Measurements from ENCODE around the gene ANKRD52. TPM values are rescaled to one million over a fixed set of nuclear protein-coding genes. Genes with fewer than 3 reads are reported as not detected.
A peak's percentile ranks its signal among the peaks of the same experiment; 100 is the strongest.
"Not testable (repeated sequence)": the region's sequence is repeated elsewhere in the genome, so short reads cannot be mapped to it uniquely, and the experiment has no call there.

The ANKRD52 gene
- 19.3 TPM for total RNA-seq

DNA sequence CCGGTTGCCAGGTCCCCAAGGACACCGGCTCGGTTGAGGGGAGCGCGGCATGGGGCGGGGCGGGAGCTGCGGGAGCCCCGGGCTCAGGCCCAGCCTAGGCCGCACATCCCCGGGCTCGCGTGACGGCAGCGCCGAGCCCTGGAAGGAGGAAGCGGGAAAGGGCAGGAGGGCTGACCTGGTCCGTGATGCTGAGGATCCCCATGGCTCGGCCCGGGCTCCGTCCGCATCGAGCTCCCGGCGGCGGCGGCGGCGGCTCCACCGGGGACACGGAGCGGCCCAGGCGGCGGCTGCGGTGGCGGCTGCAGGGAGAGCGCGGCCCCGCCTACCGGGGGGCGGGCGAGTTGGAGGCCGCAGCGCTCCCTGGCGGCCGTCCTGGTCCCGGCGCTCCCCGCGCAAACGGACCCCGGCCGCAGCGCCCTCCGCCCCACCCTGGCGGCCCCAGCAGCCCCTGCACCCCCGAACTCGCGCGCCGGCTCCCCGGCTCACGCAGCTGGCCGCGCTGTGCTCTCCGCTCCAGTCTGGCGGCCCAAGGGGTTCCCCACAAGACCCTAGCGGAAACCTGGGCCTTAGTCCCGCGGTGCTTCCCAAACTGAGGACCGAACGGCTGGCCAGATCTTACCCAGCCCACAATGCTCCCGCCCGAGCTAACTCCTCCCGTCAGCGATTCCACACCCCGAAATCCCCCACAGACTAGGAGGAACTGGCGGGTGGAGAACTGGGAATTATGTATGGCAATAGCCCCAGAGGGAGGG, at the start of gene ANKRD52:
Gene ANKRD52 (minus strand): TSS at position 317 of the 752 bp plus-strand sequence. CDS start 115 bp downstream, at position 202.
- peak; percentile 92 for DNase-seq

DNA sequence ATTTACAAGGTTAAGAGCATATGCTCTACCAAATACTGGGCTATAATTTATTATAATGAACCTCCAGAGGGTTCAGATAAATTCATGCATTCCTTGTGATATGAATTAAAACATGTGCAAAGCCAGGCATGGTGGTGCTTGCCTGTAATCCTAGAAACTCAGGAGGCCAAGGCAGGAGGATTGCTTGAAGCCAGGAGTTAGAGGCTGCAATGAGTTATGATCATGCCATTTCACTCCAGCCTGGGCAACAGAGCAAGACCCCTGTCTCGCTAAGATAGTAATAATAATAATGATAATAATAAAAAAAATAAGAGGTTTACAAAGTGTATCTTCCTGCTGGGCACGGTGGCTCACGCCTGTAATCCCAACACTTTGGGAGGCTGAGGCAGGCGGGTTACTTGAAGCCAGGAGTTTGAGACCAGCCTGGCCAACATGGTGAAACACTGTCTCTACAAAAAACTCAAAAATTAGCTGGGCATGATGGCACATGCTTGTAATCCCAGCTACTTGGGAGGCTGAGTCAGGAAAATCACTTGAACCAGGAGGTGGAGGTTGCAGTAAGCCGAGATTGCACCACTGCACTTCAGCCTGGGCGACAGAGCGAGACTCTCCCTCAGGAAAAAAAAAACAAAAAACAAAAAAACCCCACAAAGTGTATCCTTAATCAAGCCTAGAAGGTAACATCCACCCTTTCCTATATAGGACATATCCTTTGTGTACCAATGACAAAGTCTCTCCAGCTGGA, 49.2 kb upstream of the ANKRD52 start:
- DNase-seq: no peak

DNA sequence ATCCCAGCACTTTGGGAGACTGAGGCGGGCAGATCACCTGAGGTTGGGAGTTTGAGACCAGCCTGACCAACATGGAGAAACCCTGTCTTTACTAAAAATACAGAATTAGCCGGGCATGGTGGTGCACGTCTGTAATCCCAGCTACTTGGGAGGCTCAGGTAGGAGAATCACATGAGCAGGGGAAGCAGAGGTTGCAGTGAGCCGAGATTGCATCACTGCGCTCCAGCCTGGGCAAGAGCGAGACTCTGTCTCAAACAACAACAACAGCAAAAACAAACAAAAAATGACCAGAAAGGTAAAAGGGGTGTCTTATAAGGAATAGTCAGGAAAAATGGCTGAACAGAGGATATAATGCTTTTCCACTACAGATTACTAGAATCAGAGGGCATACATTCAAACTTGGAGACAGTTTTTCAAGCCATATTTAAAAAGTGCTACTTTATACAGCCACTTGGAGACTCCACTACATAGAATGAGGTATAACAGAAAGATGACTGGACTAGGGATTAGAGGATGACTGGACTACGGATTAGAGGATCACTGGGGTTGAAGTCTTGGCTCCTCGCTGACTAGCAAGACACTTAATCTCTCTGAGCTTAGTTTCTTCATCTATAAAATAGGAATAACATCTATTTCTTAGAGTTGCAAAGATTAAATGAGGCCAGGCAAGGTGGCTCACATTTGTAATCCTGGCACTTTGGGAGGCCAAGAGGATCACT, 46.8 kb upstream of the ANKRD52 start:
- DNase-seq: no peak

DNA sequence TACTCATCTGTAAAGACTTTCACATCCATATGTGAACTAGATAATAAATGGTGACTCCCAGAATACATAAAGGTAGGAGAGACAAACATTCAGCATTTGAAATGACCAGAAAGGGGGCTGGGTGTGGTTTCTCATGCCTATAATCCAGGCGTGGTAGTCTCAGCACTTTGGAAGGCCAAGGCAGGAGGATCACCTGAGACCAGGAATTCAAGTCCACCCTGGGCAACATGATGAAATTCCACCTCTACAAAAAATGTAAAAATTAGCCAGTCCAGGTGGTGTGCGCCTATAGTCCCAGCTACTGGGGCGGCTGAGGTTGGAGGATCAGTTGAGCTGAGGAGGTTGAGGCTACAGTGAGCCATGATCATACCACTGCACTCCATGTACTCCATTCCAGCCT, 46.1 kb upstream of the ANKRD52 start:
- DNase-seq: no peak

DNA sequence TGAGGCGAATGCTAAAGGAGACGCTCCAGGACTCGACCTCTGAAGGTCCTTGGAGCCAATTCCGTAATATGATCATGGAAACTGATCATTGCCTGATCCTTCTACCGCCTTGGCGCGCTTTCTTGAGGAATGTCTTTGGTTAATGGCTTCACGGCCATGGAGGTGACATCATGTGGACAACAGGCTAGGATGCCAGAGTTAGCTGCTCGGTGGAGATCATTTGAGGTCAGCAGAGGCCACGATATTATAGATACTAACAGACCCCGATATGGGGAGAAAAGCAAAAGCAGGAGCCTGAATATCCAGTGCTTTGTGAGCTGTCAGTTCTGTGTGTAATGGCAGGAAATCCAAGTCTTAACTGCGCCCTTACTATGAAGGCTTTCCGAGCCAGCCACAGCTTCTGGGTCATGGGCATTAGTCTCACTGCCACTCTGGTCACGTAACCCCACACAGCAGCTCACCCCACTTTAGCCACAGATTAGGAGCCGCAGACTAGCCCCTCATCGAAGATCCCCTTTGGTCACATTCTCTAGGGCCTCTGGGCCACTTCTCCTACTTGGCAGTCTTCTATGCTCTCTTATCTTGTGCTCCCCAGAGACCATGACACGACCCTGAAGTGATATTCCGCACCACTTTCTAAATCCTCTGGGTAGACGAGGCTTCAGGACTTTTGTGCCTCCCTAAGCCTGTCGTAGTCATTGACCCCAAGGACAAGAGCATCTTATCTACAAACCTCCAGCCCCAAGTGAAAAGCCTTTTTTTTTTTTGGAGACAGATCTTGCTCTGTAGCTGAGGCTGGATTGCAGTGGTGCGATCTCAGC, 42.7 kb upstream of the ANKRD52 start:
- no peak for DNase-seq

DNA sequence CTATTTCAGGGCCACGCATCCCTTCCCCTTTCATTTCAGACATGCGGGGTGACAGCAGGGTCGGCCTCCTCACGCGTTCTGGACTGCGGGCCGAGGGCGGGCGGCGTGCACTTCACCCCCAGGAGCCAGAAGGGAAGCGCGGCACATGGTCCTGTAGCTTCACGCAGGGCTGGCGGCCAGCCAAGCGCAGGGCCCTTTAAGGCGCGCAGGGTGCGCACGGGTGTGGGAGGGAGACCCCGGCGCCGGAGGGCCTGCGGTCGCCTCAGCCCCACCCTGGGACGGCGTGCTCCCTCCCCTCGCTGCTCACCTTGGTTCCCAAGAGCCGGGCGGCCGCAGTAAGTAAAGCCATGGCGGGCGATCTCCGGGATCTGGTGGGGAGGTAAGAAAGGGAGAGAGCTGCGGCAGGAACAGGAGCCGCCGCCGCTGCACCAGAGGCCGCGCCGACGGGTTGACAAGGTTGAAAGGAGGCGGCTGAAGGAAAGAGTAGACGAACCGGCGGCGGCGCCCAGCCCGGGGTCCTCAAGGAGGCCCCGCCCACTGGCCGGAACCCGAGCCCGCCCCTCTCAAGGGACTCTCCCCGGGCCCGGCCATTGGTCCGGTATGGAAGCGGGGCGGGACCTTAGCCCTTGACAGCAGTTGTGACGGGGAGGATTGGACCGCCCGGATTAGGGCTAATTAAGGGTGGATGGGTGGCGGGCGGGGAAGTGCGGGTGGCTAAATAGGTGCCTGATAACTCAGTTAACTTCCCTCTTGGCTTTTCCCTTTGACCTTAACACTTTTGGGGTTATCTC, 41.9 kb upstream of the ANKRD52 start, which contains the start of gene CS:
Gene CS (minus strand): TSS at position 478 of the 791 bp plus-strand sequence. CDS start 129 bp downstream, at position 349.
- peak; percentile 99 for DNase-seq

DNA sequence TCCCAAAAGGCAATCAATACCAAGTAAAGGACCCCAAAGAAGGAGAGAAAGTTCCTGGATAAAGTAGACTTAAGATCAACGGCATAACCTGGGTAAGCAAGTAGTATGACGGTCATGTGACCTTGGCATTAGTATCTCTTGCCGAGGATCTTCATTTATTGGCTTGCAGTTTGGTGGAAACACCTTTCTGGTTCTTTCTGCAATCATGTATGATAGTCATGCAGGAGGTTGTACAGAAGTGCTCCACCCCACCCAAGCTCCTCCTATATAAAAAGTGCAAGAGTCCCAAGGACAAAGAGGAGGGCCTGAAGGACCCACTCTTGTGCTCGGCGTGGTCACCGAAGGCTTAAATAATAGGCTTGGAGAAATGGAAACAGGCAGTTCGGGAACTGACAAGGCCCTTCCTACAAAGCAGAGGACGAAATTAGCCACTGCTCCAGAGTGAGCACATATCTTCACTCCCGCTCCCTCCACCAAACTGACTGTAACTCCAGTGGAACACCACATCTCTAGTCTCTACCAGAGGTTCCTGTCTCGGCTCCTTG, 41.2 kb upstream of the ANKRD52 start:
- no peak for DNase-seq

DNA sequence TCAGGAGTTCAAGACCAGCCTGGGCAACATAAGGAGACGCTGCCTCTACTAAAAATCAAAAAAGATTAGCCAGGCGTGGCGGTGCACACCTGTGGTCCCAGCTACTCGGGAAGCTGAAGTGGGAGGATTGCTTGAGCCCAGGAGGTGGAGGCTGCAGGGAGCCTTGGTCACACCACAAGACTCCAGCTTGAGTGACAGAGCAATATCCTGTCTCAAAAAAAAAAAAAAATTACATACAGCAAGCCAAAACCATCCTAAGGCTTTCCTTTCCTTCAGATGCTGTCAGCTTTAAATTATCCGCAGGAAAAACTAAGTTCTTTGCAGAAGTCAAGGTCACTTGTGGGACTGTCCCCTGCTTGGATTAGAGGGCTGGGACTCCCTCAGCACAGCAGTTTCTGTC, 40.6 kb upstream of the ANKRD52 start:
- DNase-seq: no peak

DNA sequence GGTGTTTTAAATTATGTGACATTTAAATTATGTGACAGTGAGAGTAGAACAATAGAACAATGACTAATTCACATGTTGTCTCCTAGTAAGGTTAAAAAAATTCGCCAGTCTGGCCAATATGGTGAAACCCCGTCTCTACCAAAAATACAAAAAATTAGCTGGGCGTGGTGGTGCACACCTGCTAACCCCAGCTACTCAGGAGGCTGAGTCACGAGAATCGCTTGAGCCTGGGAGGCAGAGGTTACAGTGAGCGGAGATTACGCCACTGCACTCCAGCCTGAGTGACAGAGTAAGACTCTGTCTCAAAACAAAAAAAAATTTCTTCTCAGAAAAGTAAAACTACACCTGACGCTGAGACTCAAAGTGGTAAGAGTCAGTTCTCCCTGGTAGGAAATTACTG, 39.2 kb upstream of the ANKRD52 start:
- DNase-seq: no peak

DNA sequence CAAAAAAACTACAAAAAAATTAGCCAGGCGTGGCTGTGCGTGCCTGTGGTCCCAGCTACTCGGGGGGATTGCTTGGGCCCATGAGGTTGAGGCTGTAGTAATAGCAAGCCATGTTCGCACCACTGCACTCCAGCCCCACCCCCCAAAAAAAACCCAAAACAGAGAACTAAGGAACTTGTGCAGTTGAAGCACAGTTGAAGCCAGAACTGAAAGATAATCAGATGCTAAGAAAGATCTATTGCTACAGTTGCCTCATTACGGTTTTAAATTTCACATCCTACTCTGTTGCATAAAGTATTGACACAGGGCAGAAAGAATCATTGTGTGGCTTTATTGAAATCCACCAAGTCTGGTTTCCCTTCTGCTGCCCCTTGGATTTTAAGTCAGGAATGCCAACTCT, 38.1 kb upstream of the ANKRD52 start:
- no peak for DNase-seq

DNA sequence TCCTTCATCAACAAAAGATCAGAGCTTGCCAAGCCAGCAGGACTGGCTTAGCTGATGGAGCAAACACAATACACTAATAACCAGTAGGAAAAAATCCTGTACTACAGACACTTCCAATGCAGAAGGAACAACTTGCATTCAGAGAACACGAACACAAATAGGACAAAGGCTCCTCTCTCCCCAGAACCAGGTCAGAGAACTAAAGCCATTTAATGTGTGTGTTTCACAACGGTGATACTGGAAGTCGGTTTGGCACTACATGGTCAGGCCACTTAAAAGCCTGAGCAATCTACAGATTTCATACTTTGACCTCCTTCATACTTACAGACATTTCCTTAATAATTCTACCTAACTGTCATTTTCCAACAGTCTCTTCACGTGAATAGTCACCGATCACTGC, 35.6 kb upstream of the ANKRD52 start:
- no peak for DNase-seq

DNA sequence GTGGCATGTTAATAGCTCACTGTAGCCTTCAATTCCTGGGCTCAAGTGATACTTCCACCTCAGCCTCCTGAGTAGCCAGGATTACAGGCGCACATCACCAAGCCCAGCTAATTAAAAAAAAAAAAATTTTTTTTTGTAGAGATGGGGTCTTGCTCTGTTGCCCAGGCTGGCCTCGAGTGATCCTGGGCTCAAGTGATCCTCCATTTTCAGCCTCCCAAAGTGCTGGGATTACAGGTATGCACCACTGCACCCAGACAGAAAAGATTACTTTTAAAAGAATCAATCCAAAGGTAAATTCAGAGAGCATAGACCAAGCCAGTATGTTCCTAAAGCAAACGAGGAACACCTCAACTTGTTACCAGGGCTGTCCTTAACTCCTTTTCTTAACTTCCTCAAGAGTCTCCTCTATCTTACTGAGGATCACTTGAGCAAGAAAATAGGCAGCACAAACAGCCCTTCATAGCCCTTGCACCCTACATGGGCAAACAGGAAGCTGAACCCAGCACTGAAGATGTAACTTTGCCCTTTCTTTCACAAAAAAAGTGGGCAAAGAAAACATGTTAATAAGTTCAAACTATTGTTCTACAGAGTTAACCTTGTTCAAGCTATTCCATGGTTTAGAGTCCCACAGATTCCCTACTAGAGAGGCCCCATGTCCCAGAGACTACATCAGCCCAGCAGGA, 30.7 kb upstream of the ANKRD52 start:
- no peak for DNase-seq

DNA sequence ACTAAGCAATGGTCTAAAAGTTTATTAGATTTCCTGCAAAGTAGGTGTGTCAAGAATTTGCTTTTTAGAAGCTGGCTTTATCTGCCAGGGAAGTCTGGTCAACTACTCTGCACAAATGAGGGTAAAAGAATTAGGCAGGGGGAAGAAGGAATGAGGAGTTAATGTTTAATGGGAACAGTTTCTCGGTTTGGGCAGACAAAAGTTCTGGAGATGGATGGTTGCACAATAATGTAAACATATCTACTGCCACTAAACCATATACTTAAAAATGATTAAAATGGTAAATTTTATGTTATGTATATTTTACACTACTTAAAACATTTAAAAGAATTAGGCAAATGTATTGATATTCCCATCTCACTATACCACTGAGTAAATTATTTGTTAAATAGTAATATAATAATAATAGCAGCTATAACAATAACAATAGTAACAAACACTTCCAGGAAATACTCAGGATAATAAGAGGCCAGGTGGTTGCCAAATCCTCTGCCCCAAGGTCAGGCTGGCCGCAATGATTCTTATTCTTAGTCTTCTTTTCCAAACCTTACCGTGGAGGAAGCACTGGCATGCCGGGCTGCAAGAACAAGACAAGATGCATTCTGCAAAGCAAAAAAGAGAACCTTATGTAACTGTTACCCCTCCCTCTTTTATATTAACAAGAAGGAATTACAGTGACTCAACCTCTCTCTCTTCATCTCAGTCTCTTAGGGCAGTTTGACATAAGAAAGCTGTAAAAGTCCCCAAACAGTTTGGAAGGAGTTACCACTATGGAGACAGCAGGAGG, 28.1 kb upstream of the ANKRD52 start:
- no peak for DNase-seq

DNA sequence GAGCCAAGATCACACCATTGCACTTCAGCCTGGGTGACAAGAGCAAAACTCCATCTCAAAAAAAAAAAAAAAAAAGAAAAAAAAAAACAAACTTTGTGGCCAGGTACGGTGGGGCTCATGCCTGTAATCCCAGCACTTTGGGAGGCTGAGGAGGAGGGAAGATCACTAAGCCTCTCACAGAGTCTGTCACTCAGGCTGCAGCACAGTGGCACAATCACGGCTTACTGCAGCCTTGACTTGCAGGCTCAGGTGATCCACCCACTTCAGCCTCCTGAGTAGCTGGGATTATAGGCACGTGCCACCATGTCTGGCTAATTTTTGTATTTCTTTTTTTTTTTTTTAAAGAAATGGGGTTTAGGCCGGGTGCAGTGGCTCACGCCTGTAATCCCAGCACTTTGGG, 26.1 kb upstream of the ANKRD52 start:
- not testable (repeated sequence) for DNase-seq

DNA sequence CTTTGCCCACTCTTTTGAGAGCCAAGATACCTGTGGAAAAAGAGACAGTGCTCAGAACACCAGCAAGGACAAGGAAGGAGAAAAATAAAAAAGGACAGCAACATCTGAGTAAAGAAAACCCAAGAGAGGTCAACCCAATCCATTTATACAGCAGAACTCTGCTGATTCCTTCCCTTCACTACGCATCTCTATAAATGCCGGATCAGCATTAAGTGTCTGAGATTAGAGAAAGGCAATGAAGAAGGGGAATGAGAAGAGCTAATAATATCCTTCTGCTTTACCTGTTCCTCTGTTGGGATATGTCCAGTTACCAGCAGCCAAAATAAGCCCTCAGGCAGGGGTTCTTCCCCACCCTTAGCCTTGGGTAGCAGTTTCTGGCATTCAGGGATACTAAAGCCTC, 24.4 kb upstream of the ANKRD52 start:
- no peak for DNase-seq

DNA sequence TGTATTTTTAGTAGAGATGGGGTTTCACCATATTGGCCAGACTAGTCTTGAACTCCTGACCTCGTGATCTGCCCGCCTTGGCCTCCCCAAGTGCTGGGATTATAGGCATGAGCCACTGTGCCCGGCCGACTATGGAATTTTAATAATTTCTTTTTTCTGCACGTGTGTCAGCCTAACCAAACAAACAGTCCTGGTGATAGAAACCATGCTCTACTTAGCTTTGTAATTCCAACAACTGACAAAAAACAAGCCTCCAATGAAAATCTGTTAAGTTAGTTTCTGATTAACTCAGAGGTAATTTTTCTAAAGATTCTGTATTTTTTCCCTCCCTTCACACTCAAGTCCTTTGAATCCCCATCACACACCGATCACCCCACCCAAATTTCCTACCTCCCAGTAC, 23.8 kb upstream of the ANKRD52 start:
- DNase-seq: no peak

DNA sequence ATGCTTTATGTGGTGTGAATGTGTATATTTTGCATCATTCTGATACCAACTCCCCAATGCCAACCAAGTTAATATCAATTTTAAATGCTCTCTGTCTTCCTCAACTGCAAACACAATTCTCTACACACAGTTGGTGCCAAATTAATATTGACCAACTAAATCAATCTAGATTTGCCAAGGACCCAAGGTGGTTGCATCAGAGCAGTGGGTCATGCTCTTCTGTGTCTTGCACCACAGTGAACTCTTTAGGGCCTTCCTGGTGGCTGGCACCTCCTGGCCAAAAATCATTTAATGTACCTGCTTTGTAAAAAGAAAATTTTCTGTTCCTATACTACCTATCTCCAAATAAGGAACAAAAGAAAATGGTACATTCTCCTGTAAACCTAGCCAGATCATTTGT, 22.7 kb upstream of the ANKRD52 start:
- no peak for DNase-seq

DNA sequence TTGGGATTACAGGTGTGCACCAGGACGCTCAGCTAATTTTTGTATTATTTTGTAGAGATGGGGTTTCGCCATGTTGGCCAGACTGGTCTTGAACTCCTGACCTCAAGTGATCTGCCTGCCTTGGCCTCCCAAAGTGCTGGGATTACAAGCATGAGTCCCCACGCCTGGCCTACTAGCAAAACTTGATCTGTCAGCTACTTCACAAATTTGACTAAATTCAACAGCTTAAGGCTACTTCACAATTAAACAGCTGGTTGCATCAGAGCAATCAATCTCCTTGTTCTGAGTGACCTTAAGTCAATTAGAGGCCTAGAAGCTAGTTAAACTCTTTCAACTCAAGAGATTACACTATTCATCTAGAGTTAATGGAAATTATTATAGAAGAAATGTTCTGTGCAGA, 20.7 kb upstream of the ANKRD52 start:
- no peak for DNase-seq

DNA sequence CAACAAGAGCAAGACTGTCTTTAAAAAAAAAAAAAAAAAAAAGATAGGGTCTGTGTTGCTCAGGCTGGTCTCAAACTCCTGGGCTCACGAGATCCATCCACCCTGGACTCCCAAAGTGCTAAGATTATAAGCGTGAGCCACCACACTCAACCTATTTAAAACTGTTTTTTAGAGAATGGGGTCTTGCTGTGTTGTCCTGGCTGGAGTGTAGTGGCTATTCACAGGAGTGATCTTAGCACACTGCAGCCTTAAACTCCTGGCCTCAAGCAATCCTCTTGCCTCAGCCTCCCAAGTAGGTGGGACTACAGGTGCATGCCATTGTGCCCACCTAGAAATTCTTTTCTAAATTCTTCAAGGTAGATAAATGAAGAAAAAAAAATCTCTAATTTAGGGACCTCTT, 16.1 kb upstream of the ANKRD52 start:
- DNase-seq: no peak

DNA sequence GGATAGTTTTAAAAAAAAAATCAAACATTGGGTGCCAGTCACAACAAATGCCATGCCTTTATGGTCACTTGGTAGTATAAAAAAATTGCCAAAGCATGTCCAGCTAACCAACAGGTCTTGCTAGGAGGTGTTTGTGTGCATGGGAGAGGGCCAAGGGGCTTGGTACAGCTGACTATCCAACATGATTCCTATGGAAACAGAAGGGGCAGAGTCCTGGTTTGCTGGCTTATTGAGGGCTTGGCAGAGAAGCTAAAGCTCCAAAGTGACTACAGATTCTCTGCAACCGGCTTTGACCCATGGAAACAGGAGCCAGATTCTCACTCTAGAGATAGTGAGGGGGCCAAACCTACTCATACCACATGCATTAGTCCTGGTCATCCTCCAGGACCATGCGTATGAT, 14.3 kb upstream of the ANKRD52 start:
- not testable (repeated sequence) for DNase-seq
